Stomach (tissue), 4 donors: Measurements from ENCODE around the gene C4orf36.

Experiments used
- CTCF ChIP-seq, 7 experiments: fragments of 450-650 bp in 4 of 7; fragments of 200-600 bp in 3 of 7; sonication (generic) in 3 of 7; IDR thresholded peaks; one replicate each; pipeline ENCODE4 v1.5.1; 2016 to 2019; ENCODE audit warnings: antibody characterized with exemption in 7 of 7, control low read depth in 2 of 7, mild to moderate bottlenecking in 1 of 7
- POLR2A ChIP-seq, 4 donors: fragments of 450-650 bp; IDR thresholded peaks; one replicate each; pipeline ENCODE4 v1.6.1; 2016; ENCODE audit warnings: antibody characterized with exemption in 4 of 4, control low read depth in 2 of 4, mild to moderate bottlenecking in 1 of 4, moderate library complexity in 1 of 4
- POLR2AphosphoS5 ChIP-seq, 3 donors: sonication (generic); formaldehyde crosslinking; IDR thresholded peaks; one replicate each; pipeline ENCODE4 v1.6.1; 2016; ENCODE audit warnings: antibody characterized with exemption in 3 of 3

- no peak for TF ChIP-seq POLR2A (IDR thresholded peaks at IDR 0.05)
- no peak for TF ChIP-seq POLR2AphosphoS5 (IDR thresholded peaks at IDR 0.05)
- no peak for TF ChIP-seq CTCF (IDR thresholded peaks at IDR 0.05)
Measured at GRCh38 chr4:86928400-86929255, 36.4 kb upstream of the C4orf36 start.
